ENCODE results near the gene GLDC.

GRCh38 chr9:6620353-6620752 is 25.2 kb downstream of the GLDC start:
- TF ChIP-seq, protein P1, sequence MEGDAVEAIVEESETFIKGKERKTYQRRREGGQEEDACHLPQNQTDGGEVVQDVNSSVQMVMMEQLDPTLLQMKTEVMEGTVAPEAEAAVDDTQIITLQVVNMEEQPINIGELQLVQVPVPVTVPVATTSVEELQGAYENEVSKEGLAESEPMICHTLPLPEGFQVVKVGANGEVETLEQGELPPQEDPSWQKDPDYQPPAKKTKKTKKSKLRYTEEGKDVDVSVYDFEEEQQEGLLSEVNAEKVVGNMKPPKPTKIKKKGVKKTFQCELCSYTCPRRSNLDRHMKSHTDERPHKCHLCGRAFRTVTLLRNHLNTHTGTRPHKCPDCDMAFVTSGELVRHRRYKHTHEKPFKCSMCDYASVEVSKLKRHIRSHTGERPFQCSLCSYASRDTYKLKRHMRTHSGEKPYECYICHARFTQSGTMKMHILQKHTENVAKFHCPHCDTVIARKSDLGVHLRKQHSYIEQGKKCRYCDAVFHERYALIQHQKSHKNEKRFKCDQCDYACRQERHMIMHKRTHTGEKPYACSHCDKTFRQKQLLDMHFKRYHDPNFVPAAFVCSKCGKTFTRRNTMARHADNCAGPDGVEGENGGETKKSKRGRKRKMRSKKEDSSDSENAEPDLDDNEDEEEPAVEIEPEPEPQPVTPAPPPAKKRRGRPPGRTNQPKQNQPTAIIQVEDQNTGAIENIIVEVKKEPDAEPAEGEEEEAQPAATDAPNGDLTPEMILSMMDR (IDR thresholded peaks at IDR 0.05) = no peak
- no peak for TF ChIP-seq POLR2A (IDR thresholded peaks at IDR 0.05)

Measured in ovary (tissue), 3 donors.